ENCODE data around the gene RIMBP2. TPM values are rescaled to one million over a fixed set of nuclear protein-coding genes. Genes with fewer than 3 reads are reported as not detected.

Gene RIMBP2
- polyA plus RNA-seq, 1 donor (not counting 4 experiments of a cell fraction or from before 2014, with no cell fraction given), result 0.16 TPM

GRCh38 chr12:130470969-130471368, 245.1 kb downstream of the RIMBP2 start:
- Histone ChIP-seq H3K9me1 (ENCODE audit: control insufficient read depth, extremely low read depth, insufficient read depth, low read length) (no peaks in the 10 kb centered on the region), H3K4me3 (ENCODE audit: control insufficient read depth in 2 of 3, extremely low read depth in 1 of 3, insufficient read depth in 2 of 3, low read depth in 1 of 3, low read length in 3 of 3) (no peak overlapping the region), H3K36me3 (ENCODE audit: control insufficient read depth in 2 of 2, extremely low read depth in 1 of 2, insufficient read depth in 2 of 2, low read length in 2 of 2) (no peaks in the 10 kb centered on the region), H3K27me3 (ENCODE audit: control insufficient read depth, extremely low read depth, insufficient read depth, low read length) (no peaks in the 10 kb centered on the region), H4K20me1 (ENCODE audit: control insufficient read depth, extremely low read depth, insufficient read depth, low read length) (no peaks in the 10 kb centered on the region), H2AFZ (ENCODE audit: control insufficient read depth, low read length) (no peak overlapping the region), H3K4me1 (ENCODE audit: control insufficient read depth, extremely low read depth, insufficient read depth, low read length) (no peaks in the 10 kb centered on the region), H3K9me3 (ENCODE audit: control insufficient read depth, low read depth, low read length) (peaks cover 4% of the 10 kb centered on the region), H3K9ac (ENCODE audit: control insufficient read depth, extremely low read depth, insufficient read depth, low read length) (no peak overlapping the region), H3K79me2 (ENCODE audit: control insufficient read depth, insufficient read depth, low read length) (no peaks in the 10 kb centered on the region), H3K27ac (ENCODE audit: control insufficient read depth, insufficient read depth, low read length) (no peak overlapping the region), H3K4me2 (ENCODE audit: control insufficient read depth, extremely low read depth, insufficient read depth, low read depth, low read length) (no peak overlapping the region)
- dilution Hi-C loops (cut with MboI; ENCODE audit: extremely low pct_ligation_motif_present, low sequenced_read_pairs), result no loop called here
- TF ChIP-seq CTCF (optimal IDR thresholded peaks at IDR 0.05 in 1 of 3, IDR thresholded peaks at IDR 0.05 in 1 of 3, conservative IDR thresholded peaks at IDR 0.05 in 1 of 3; ENCODE audit: extremely low read depth in 1 of 3, insufficient read depth in 2 of 3, low read length in 3 of 3), result no peak
- TF ChIP-seq EZH2 (IDR thresholded peaks at IDR 0.05; ENCODE audit: low read length), result no peak
- DNase-seq (ENCODE audit: low read depth, low spot score) (no peak), FAIRE-seq (no peak)

GRCh38 chr12:130469552-130469951, 246.5 kb downstream of the RIMBP2 start:
- TF ChIP-seq EZH2 (IDR thresholded peaks at IDR 0.05; ENCODE audit: low read length), result no peak
- no peak for TF ChIP-seq CTCF (optimal IDR thresholded peaks at IDR 0.05 in 1 of 3, IDR thresholded peaks at IDR 0.05 in 1 of 3, conservative IDR thresholded peaks at IDR 0.05 in 1 of 3; ENCODE audit: extremely low read depth in 1 of 3, insufficient read depth in 2 of 3, low read length in 3 of 3)
- Histone ChIP-seq H3K27ac (ENCODE audit: control insufficient read depth, insufficient read depth, low read length) (no peak overlapping the region), H3K4me1 (ENCODE audit: control insufficient read depth, extremely low read depth, insufficient read depth, low read length) (no peaks in the 10 kb centered on the region), H3K4me2 (ENCODE audit: control insufficient read depth, extremely low read depth, insufficient read depth, low read depth, low read length) (no peak overlapping the region), H2AFZ (ENCODE audit: control insufficient read depth, low read length) (no peak overlapping the region), H4K20me1 (ENCODE audit: control insufficient read depth, extremely low read depth, insufficient read depth, low read length) (no peaks in the 10 kb centered on the region), H3K36me3 (ENCODE audit: control insufficient read depth in 2 of 2, extremely low read depth in 1 of 2, insufficient read depth in 2 of 2, low read length in 2 of 2) (no peaks in the 10 kb centered on the region), H3K4me3 (ENCODE audit: control insufficient read depth in 2 of 3, extremely low read depth in 1 of 3, insufficient read depth in 2 of 3, low read depth in 1 of 3, low read length in 3 of 3) (no peak overlapping the region), H3K79me2 (ENCODE audit: control insufficient read depth, insufficient read depth, low read length) (no peaks in the 10 kb centered on the region), H3K27me3 (ENCODE audit: control insufficient read depth, extremely low read depth, insufficient read depth, low read length) (no peaks in the 10 kb centered on the region), H3K9me1 (ENCODE audit: control insufficient read depth, extremely low read depth, insufficient read depth, low read length) (no peaks in the 10 kb centered on the region), H3K9ac (ENCODE audit: control insufficient read depth, extremely low read depth, insufficient read depth, low read length) (no peak overlapping the region), H3K9me3 (ENCODE audit: control insufficient read depth, low read depth, low read length) (peaks cover 5% of the 10 kb centered on the region)
- no peak for DNase-seq (ENCODE audit: low read depth, low spot score)
- dilution Hi-C loops (cut with MboI; ENCODE audit: extremely low pct_ligation_motif_present, low sequenced_read_pairs), result no loop called here
- FAIRE-seq, result no peak
